ENCODE measurements around the gene IL11RA.

- TF ChIP-seq CTCF (IDR thresholded peaks at IDR 0.05; ENCODE audit: extremely low read depth in 1 of 2, insufficient read depth in 1 of 2, low read depth in 1 of 2, low read length in 2 of 2) (no peak), JUN (IDR thresholded peaks at IDR 0.05; ENCODE audit: borderline replicate concordance, insufficient read depth, insufficient read length, low read depth) (no peak), EZH2 (IDR thresholded peaks at IDR 0.05; ENCODE audit: borderline replicate concordance, low read depth, low read length, severe bottlenecking) (no peak)
Measured at GRCh38 chr9:34656992-34657391, 5.0 kb downstream of the IL11RA start.
